ENCODE measurements around the gene ANKRD33. TPM values are rescaled to one million over a fixed set of nuclear protein-coding genes. Genes with fewer than 3 reads are reported as not detected.

The ANKRD33 gene
- total and polyA plus RNA-seq, 2 experiments from 2014 or later: 0.27 to 1.7 TPM

- TF ChIP-seq REST (IDR thresholded peaks at IDR 0.05; ENCODE audit: unreplicated experiment) (no peak), ZNF462 (CRISPR knock-in tag; IDR thresholded peaks at IDR 0.05) (no peak)
Measured at GRCh38 chr12:51848326-51848727, 39.6 kb upstream of the ANKRD33 start, which contains the start of gene FIGNL2 (continued).

GRCh38 chr12:51848841-51849735, 38.8 kb upstream of the ANKRD33 start:
- peaks cover 40% of the 10 kb centered on the region for H3K4me1 ChIP-seq (ENCODE audit: insufficient read depth)
- peaks cover 65% of the 10 kb centered on the region for H3K27me3 ChIP-seq (ENCODE audit: insufficient read depth)
- H3K27ac ChIP-seq (ENCODE audit: low read depth): no peak overlapping the region
- H2AFZ ChIP-seq: no peak overlapping the region
- Mint-ChIP-seq H3K4me1 (peaks cover 53% of the 10 kb centered on the region), H3K9me3 (no peaks in the 10 kb centered on the region; the same call in 1 of the 3 replicates), H3K27me3 (ENCODE audit: insufficient read depth, low read depth, poor library complexity) (peaks cover 58% of the 10 kb centered on the region), H3K4me3 (peak overlapping the region; percentile 63), H3K27ac (no peak overlapping the region), H3K36me3 (ENCODE audit: low read depth) (no peaks in the 10 kb centered on the region; the same call in 2 of the 3 replicates)
- peaks cover 12% of the 10 kb centered on the region; the same call in 1 of the 2 replicates for H3F3A ChIP-seq (replicated peaks; ENCODE audit: low read depth)
- TF ChIP-seq STAT1 (IDR thresholded peaks at IDR 0.05; ENCODE audit: unreplicated experiment): no peak
- TF ChIP-seq REST (IDR thresholded peaks at IDR 0.05; ENCODE audit: unreplicated experiment): no peak
- TF ChIP-seq EZH2 (IDR thresholded peaks at IDR 0.05; ENCODE audit: low read depth, unreplicated experiment): no peak
- TF ChIP-seq CTCF (conservative IDR thresholded peaks at IDR 0.05; ENCODE audit: low read depth in 2 of 2): peak; percentile 17 to 42; a peak in 2 of 4 replicates
- TF ChIP-seq JUNB (IDR thresholded peaks at IDR 0.05; ENCODE audit: unreplicated experiment): no peak
- 0 out of 2 replicates have a peak, but pooled peaks have one; percentile 12 for TF ChIP-seq POLR2AphosphoS5 (IDR thresholded peaks at IDR 0.05; ENCODE audit: low read depth)
- H3K79me2 ChIP-seq (replicated peaks; ENCODE audit: insufficient read depth): no peaks in the 10 kb centered on the region
- H3K4me3 ChIP-seq: peak overlapping the region; percentile 65
- H3K36me3 ChIP-seq (ENCODE audit: insufficient read depth): no peaks in the 10 kb centered on the region
- no peaks in the 10 kb centered on the region for H3K9me2 ChIP-seq (ENCODE audit: insufficient read depth)
- H3K4me2 ChIP-seq: peak overlapping the region; percentile 83
- ATAC-seq: peak; percentile 32
- DNase-seq (ENCODE audit: low spot score): peak; percentile 76
- H4K20me1 ChIP-seq (replicated peaks; ENCODE audit: insufficient read depth): peaks cover 4% of the 10 kb centered on the region; the same call in 1 of the 2 replicates
